ENCODE results near the gene GPR141.
A peak's percentile ranks its signal among the peaks of the same experiment; 100 is the strongest.
"Not testable (repeated sequence)": the region's sequence is repeated elsewhere in the genome, so short reads cannot be mapped to it uniquely, and the experiment has no call there.

GPR141 gene

DNA sequence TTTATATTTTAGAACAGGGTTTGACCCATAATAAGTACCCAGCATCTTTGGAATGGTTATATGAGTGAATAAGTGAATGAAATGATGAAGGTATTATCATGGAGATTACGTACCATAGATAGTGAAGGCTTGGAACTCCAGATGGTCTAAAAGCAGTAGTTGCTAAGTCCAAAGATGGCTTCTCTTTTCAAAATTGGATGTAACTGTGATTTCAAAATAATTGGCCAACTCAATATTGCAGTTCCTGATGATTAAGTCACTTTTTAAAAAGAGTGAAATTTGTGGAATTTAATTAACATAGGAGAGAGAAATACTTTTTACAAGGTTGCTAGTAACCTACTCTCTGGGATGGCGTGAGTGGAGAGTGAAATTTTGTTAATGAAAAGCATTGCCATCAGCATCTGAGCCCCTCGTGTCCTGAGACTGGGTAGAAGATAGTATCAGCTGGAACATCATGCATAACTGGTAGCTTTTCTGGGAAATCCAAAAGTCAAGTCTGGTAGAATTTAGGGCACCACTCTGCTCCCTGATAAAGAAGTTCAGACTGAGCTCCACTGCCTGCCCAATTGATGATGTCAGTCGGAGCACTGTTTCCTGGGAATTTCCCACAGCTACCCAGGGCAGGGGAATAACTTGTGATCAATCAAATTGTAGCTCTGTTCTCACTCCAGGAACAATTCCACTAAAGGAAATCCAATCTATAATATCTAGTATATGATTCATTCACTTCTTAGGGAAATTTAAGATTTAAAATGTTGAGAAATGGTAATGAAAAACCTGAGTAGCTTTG lies 3.2 kb downstream of the GPR141 start:
- DNase-seq (ENCODE audit: low read depth): no peak

DNA sequence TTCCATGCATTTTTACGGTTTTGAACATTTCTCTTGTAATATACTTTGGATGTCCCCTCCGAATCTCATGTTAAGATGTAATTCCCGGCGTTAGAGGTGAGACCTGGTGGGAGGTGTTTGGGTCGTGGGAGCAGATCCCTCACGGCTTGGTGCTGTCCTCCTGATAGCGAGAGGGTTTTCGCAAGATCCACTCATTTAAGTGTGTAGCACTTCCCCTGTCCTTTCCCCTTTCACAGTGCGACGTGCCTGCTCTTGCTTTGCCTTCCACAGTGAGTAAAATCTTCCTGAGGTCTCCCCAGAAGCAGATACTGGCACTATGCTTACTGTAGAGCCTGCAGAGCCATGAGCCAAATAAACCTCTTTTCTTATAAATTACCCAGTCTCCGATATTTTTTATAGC lies 6.6 kb downstream of the GPR141 start:
- DNase-seq (ENCODE audit: low read depth): no peak

DNA sequence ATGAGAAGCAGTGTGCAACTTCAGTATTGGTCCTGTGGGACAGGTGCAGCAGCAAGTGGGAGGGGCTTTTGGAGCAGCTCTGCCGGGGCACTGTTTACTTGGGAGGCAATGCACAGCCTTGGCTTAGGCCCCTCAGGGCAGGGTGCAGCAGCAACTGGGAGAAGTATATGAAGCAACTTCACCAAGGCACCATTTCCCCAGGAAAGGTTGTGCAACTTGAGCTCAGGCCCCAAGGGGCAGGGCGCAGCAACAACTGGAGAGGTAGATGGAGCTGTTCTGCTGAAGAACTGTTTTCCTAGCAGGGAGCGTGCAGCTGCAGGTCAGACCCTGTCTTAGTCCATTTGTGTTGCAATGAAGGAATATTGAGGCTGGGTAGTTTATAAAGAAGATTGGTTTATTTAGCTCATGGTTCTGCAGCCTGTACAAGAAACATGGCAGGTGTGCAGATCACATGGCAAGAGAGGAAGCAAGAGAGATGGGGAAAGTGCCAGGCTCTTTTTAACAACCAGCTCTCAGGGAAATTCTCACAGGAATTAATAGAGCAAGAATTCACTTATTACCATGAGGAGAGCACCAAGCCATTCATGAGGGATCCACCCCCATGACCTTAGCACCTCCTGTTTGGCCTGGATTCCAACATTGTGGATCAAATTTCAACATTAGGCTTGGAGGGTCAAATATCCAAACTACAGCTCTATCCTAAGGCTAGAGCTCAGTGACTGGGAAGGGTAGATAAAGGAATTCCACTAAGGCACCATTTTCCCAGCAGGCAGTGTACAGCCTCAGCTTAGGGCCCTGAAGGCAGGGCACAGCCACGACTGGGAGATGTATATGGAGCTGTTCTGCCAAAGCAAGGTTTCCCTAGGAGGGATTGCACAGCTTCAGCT lies 10.9 kb downstream of the GPR141 start:
- no peak for DNase-seq (ENCODE audit: low read depth)

DNA sequence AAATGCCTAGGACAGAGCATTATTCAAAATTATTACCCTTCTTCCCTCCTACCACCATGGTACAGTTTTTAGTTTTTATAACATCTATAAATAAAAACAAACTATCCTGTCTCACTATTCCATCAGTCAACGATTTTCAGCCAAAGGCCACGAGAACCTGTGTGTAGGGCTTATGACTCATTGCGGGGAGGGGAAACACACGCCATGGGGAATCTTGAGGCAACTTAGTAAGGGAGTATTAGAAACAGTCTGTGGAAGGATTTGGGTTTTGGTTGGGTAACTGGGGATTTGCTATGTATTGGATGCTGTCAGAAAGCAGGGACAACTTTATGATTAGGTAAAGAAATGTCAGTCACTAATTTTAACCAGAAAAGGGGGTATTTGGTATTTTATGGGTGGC lies 14.7 kb downstream of the GPR141 start:
- no peak for DNase-seq (ENCODE audit: low read depth)

DNA sequence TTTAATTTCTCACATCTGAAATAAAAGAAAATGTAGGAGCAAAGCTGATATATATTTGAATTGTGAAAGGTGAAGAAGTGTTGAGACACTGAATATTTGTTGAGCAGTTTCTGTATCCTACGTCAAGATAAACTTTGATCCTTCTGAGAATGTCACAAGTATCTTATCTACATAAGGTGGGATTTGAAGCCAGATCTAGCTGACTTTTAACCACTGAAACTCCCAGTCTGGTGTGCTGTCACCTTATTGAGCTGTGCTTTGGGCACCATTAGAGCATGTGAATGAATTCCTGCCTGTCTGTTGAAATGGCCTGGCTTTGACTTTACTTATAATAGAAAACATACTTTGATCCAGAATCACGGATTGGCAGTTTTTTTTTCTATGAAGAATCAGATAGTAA lies 15.2 kb downstream of the GPR141 start:
- DNase-seq (ENCODE audit: low read depth): no peak

DNA sequence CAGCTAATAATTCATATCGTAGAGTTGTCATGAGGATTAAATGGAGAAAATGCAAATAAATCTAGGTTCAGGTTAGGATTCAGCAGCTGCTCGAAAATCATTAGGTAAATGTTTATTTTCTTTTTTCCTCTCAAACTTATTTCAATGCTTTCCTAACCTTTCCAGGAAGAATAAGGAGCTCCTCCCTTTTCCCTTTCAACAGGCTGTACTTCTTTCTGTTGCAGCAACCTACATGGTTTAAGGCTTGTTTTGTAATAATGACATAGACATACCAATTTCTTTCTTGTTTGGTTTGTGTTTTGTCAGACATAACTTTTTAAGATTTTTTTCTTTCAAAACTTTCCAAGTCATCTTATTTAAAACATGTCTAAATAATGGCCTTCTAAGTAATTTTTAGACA lies 18.2 kb downstream of the GPR141 start:
- DNase-seq (ENCODE audit: low read depth): no peak

DNA sequence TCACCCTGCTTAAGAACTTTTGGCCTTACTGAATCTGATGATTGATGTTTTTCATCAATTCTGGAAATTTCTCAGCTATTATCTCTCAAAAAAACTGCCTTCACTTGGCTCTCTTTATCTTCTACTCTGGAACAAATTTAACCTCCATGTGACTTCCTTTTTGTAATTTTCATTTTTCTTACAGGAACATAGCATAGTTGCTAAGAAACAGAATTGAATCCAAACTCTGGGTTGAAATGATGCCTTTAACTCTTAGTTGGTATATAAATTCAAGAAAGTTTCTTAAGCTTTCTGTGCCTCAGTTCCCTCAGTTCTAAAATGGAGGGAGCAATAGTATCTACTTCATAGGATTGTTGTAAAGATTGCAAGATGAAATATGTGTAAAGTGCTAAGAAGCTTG lies 19.8 kb downstream of the GPR141 start:
- DNase-seq (ENCODE audit: low read depth): no peak

DNA sequence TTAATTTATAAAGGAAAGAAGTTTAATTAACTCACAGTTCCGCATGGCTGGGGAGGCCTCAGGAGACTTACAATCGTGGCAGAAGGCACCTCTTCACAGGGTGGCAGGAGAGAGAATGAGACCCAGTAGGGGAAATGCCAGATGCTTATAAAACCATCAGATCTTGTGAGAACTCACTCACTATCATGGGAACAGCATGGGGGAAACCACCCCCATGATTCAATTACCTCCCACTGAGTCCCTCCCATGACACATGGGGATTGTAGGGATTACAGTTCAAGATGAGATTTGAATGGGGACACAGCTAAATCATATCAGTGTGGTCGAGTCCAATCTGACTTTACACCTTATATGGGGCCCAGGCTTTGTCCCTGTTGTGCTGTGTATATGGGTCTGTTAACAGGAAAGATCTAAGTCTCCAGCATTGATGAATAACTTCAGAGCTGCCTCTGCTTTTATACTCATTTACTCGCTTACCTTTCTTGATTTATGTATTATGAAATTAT lies 20.8 kb downstream of the GPR141 start:
- DNase-seq (ENCODE audit: low read depth): not testable (repeated sequence)

DNA sequence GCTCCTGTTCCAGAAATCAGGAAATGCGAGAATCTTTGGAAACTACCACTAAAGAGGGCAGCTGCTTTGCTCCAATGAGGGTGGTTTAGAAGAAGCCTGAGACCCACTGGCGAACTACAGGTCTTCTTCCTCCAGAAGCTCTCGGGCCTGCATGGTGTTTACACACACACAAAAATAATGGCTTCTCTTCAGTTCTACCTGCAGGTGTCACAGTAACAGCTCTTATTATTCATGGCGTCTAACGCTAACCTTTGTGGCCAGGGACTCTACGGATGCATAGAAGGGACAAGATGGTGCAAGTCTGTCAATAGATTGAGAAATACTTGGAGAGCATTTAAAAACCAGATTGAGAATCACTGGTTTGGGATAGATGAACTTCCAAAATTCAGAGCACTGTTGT lies 22.4 kb downstream of the GPR141 start:
- no peak for DNase-seq (ENCODE audit: low read depth)

DNA sequence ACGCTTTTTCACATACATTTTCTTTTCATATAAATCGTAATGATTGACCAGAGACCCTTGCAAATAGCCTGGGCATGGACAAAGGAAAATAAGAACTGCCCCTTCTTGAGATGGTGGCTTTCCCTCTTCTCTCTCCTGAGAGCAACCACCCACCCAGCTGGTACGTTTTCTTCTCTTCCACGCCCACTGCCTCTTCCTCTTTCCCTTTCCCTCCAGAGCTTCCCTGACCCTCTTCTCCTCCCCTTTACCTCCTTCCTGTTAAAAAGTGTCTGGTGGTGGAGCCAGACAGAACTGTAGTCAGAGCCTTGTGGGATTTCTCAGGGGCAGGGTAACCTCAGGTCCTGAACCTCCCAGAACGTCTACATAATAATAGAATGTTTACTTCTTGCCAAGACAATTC lies 23.2 kb downstream of the GPR141 start:
- no peak for DNase-seq (ENCODE audit: low read depth)

DNA sequence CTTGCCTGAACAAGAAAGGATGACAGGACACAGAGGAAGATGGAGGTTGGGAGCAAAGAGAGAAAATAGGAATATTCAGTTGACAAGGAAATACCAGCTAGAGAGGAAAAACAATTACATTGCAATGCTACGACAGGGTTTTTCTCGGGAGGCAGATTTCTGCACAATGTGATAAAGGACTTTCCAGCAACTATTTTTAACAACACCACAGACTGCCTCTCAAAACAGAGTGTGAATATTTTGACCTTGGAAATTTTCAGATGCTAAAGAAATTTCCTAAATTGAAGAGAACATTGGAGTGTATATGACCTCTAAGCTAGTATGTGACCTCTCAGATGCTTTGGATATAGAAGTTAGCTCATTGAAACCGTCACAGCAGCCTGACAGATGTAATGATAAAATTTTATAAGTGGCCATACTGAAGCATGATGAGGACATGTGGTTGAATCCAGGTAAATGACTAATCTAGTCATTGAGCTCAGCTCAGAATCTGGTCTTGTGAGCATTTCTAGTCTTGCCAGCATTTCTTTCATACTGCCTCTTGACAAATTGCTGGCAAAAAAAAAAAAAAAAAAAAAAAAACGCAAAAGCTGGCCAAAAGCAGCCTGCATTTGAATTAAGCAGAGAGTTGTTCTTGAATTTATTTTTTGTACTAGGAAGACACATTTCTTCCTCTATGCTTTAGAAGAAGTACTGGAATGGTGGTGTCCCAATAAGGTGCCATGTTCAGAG lies 24.4 kb downstream of the GPR141 start:
- no peak for DNase-seq (ENCODE audit: low read depth)

DNA sequence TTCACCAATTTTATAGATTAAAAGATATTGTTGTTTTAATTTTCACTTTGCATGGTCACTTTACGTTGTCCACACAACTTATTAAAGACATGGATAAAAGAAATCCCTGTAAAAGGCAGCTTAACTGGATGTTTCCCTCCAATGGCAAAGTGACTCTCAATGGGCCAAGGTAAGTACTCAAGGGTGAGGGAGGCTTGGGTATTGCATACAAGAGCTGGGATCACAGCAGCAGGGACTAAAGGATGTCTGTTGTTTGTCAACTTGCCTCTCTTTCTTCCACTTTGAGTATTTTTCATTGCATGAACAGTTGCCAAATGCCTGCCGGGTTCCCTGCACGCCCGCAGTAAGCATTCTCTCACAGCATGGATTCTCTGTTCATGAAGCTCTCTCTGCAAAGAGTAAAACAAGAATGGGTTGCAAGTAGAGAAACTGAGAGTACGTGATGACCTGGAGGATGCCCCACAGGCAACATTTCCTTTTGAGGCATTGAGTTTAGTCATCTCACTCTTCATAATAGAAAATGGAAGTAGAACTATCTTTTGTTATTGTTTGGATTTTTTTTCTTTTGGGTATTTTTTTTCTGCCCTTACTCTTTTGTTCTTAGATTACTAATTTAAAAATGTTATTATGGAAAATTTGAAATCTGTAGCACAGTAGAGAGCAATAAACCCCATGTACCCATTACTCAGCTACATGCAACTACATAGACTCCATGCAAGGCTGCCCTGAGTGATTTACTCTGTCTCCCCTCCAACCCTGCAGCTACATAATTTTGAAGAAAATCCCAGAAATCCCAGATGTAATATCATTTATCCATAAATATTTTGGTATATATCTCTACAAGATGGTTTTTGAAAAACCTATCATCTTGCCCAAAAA lies 26.3 kb downstream of the GPR141 start:
- no peak for DNase-seq (ENCODE audit: low read depth)

DNA sequence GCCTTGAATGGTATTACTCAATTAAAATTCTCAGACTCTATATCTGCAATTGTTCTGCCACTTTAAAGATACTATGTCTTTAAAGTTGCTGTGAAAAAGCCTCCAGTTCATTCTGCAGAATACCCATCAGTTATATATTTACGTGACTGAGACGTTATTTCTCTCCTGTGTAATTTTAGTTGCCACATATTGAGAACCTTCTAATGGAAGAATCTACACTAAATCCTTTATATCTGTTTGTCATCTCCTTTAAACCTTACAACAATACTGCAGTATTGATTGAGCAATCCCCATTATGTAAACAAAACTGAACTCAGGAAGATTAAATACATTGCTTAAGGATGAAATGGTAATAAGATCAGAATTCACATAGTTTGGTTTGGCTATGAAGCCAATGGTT lies 30.0 kb downstream of the GPR141 start:
- DNase-seq (ENCODE audit: low read depth): no peak

DNA sequence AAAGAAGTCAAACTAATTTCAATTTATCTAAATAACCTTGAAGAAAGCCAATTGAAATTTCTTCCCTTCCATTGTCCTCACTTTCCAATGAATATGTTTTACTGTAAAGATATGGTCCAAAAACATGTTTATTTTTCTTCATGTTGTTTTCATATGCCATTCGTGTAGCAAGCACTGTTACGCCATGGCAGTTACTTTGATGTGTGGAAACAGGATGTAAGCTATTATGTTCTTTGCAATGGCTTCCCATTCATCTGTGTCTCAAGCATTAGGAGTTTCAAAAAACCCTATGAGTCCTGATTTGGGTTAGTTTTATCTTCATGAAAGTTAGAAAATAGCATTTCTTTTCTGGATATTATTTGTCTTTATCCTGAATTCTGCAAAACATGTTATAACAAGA lies 31.0 kb downstream of the GPR141 start:
- no peak for DNase-seq (ENCODE audit: low read depth)

DNA sequence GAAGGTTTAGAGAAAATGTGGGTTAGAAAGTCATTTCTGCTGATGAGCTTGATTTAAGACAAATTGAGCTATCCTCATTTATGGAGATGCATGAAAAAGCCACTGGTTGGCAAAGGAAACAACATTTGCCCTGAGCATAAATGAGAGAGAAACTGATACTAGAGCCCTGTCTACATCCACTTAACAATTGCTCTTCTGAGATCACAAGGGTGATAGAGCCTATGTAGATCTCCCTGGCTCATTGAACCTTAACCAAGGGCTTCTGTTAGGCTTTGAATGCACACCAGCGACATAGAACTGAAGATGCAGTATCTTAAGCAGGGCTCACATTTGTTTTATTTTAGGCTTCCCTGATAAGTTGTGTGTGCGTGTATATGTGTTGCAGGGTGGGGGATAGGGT lies 35.0 kb downstream of the GPR141 start:
- no peak for DNase-seq (ENCODE audit: low read depth)

DNA sequence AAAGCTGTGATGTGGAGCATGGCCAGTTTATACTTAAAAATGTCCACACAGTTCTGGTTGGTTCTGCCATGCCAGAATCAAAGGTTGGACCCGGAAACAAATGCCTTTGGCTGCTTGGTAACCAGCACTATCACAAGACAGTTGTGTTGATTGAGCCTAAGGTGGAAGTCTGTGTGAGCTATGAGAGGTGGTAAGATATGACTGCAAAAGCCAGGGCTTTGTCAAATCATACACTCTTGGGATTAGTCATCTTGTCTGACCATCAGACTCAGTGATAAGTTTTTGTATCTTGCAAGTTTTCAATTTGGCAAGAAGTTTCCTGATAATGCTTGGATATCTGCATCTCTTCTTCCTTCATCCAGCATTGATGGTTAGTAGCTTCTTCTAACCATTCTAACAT lies 35.5 kb downstream of the GPR141 start:
- no peak for DNase-seq (ENCODE audit: low read depth)

DNA sequence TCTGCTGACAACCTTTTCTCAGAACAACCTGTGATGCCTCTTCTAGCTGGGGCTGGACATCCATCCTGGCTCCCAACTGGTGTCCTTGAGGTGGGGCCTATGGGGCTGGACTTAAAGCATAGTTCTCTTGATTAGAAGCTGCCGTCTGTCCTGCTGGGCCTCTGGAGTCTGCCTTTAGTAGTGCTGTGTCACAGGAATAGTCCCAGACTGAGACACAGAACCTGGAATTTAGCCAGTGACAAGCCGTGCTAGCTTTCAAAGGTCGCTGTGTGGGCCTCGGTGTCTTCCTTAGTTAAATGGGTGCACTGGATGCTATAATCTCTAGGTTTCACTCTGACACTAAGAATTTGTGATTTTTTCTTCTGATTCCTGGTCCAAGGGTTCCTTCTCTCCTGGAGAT lies 41.2 kb downstream of the GPR141 start:
- DNase-seq (ENCODE audit: low read depth): no peak

DNA sequence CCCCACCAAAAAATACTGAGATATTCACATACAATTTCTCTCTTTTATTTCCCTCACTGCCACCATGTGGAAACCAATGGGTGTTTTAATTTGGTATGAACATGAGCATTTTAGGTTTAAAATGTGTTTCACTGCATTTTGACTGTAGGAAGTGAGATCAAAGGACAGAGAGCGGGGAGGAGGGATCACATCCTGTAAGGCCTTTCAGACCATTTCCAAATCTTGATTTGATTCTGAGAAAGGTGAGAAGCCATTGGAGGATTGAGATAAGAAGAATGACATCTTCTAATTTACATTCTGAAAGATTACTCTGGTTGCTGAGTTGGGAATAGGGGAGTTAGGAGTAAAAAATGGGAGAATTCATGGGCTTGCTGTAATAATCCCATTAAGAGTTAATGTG lies 42.5 kb downstream of the GPR141 start:
- no peak for DNase-seq (ENCODE audit: low read depth)

DNA sequence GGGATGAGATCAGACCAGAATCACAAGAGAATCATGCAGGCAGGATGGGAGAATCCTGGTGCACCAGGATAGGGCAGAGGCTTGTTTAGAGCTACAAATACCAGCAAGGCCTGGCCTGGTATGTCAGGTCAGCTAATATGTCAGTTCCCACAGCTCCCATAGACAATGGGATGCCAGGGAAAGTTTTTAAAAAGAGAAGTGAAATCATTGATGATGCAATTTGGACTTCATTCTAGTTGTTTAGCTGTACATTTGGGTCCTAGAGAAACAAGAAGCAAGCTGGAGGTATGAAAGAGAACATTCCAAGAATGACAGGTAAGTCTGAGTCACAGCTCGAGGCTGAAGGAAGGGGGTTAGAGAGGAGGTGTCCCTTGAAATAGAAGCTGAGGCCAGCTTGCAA lies 45.2 kb downstream of the GPR141 start:
- no peak for DNase-seq (ENCODE audit: low read depth)

DNA sequence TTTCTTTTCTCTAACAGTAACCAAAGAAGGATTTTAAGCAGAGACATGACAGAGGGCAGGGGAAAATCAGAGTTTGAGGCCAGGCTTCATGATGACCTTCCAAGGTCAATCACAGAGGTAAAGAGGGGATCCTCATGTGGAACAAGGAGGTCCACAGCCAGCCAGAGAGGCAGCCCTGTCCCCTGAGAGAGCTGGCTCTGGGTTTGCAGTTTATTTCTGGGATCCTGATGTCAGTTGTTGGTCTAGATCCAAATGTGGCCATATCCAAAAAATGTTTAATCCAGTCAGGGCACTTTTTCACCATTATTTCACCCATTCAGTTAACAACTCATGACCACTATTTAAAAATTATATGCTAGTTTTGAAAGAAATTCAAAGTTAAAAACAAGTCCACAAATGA lies 45.6 kb downstream of the GPR141 start:
- no peak for DNase-seq (ENCODE audit: low read depth)

DNA sequence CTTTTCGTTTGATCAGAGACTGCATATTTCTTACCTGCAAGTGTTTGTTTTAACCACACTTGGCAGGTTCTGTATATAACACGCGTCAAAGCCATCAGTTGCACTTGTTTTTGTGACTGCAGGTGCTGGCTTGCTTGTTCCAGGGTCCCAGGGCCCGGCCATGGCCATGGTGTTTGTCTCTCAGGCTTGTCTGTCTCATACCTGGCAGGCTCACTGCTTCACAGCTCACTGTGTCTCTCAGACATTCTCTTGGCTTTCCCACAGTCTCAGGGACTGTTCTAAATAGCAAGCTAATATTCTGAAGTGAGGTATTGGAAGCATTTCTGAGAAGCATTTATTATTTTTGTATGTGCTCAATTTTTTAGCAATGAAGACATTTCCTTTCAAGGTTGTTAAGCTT lies 46.9 kb downstream of the GPR141 start:
- DNase-seq (ENCODE audit: low read depth): no peak

DNA sequence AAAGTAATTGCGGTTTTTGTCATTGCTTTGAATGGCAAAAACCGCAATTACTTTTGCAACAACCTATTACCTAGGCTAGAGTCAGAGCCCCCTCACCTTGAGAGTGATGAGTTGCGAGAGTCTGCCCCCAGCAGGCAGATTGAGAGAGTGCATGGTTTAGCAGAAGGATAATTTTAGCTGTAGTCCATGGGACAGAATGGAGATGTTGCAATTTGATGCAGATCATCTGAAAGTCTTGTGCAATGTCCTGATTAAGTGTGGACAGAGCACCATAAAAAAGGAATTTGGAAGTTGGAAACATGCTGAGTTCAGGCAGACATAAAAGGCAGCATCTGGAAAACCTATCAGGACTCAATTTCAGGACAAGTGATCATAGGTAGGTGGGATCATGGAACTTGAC lies 48.7 kb downstream of the GPR141 start:
- peak; percentile 13 for DNase-seq (ENCODE audit: low read depth)
